Activated CD4-positive, alpha-beta T cell treated with anti-CD3 and anti-CD28 coated beads, Interleukin-2, Interleukin-6, amounts not matched to agents 100 ng/mL and 50 ng/mL, durations not matched to agents 16 hours and 8 hours (primary cell): ENCODE measurements around the gene VOPP1.
"Not testable (repeated sequence)": the region's sequence is repeated elsewhere in the genome, so short reads cannot be mapped to it uniquely, and the experiment has no call there.

Source experiments
- DNase-seq: peaks from one replicate; pipeline ENCODE4 v3.0.0-alpha.2; 2020

The VOPP1 gene

DNA sequence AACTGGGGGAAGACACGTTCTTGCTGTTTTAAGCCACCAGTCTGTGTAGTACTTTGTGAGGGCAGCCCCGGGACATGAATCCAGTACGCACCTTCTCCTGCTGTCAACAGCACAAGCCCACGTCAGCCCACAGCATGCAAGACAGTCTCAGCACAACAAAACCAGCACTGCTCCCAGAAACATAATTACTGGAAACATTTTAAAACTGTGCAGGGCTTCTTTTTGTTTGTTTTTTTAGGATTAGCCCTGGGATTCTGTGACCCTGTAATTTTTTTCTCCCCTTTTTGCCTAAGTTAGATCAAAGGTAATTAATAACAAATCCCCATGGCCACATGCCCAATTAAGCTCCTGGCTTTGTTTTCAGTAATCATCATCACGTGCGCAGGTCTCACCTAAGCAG is 87.5 kb downstream of the VOPP1 start:
- no peak for DNase-seq

DNA sequence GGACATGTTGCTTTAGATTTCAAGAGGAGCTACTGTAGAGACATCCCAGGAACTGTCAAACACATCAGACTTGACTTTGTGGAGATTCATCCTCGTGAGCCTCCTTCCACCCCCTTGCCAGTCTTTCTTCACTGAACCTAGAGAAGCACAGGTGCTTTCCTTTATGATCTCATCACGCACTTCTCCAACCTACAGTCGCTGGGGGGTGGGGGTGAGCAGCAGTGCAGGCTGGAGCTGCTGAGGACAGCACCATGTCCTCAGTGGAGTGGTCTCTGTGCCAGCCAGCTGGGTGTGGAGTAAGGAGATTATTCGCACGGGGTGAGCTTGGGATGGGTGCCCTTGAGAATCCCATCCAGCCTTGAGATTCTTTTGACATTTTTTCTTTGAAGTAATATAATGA is 88.1 kb downstream of the VOPP1 start:
- no peak for DNase-seq

DNA sequence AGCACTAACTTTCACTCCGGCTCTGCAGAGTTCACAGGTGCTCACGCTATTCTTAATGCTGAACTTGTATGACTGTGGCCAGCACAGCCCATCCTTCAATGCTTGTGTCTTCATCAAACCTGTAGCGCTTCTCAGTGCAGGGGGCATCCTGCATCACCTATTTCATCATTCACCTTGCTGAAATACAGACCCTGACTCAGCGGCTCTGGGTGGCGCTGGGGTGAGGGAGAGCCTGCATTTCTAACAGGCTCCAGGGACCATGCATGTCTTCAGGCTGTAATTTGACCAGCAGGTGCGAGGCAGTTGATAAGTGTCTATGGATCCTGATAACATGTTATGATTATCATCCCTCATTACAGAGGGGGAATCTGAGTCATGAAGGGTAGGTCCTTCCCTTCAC is 89.3 kb downstream of the VOPP1 start:
- no peak for DNase-seq

DNA sequence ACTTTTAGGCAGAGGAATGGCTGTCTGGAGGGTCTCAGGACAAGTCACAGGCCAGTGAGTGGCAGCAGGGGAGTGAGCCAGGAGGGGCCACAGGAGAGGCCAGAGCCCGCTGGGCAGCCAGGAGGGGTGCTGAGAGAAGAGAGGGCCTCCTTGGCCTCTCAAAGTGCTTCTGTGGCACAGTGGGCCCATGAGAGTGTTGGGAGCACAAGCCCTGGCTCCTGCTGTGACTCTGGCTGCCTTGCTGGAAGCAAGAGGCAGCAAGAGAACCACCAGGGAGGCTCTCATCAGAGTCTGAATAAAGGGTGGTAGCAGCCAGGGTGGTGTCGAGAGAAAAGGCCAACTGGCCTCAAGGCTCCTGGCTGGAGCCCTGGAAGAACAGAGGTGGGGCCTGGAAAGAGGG is 91.1 kb downstream of the VOPP1 start:
- no peak for DNase-seq

DNA sequence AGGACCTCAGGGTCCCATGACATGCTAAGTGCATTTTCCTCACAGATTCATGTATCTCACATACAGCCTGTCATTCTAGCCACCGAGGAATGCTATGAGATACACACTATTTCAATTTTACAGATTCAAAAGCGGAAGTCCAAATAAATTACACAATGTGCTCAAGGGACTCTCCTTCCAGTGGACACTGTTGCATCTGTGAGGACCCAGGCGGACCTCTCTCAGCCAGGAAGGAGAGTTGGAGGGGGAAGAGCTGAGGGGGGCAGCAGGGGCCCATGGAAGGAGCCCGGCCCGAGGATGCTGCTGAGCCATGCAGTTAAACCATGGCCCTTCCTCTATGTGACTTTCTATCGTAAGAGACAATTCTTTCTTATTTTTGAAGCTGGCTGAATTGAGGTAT is 93.6 kb downstream of the VOPP1 start:
- no peak for DNase-seq

DNA sequence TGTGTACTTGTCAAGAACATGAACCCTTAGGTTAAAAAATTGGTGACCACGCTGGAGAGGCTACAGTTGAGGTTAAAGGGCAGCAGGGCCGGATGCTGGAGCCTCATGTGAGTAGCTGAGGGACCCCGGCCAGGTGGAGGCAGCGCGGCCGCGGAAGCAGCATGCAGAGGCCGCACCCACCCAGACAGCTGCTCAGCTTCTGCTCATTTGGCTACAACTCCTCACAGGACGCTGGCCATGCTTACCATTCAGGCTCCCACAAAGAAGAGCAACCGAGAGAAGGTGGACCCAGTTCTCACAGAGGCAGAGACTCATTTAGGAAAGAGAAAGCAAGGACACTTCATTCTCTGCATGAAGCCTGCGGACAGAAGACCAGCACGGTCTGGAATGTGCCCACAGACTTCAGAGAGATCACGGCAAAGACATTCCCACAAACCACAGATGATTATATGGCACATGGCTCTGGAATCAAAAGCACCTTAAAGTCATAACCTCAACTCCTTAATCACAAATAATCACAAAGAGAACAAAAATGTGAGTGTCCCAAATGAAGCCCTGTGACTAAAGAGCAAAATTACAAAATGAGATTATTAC is 94.4 kb downstream of the VOPP1 start:
- no peak for DNase-seq

DNA sequence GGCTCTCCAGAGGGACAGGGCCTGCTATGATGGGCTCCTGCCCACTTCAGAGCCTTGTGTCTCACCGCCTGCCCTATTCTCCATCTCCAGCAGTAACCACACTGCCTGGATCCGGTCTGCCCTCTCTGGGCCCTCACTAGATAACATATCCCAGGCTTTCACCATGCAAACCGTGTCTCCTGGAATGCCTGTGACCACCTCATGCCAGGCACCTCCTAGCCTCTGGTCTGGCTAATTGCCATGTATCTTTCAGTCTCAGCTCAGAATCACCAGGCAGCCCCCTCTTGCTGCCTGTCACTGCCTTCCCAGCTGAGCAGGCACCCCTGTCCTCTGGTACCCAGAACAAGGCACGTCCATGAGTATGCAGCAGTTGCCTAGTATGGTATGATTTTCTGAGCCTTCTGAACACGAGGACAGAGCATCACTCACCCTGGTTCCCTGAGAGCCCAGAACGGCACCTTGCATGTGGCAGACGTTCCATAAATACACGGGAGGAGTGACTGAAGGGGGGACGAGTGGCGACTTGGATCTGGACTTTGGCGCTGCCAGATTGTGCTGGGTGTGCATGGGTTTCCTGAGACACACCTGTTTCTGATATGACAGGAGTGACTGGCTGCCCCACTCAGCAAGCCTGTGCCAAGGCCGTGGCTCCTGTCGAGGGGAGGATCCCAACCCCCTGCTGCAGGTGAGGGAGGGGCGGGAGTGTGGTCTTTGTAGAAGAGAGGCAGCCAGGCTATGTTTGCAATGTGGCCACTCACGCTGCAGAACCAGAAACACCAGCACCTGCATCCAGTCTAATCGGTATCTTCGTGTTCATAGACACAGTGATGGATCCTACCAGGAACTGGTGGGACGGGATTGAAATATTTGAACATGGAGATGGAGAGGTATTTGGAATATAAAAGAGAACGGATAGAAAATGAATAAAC is 95.2 kb downstream of the VOPP1 start:
- no peak for DNase-seq

DNA sequence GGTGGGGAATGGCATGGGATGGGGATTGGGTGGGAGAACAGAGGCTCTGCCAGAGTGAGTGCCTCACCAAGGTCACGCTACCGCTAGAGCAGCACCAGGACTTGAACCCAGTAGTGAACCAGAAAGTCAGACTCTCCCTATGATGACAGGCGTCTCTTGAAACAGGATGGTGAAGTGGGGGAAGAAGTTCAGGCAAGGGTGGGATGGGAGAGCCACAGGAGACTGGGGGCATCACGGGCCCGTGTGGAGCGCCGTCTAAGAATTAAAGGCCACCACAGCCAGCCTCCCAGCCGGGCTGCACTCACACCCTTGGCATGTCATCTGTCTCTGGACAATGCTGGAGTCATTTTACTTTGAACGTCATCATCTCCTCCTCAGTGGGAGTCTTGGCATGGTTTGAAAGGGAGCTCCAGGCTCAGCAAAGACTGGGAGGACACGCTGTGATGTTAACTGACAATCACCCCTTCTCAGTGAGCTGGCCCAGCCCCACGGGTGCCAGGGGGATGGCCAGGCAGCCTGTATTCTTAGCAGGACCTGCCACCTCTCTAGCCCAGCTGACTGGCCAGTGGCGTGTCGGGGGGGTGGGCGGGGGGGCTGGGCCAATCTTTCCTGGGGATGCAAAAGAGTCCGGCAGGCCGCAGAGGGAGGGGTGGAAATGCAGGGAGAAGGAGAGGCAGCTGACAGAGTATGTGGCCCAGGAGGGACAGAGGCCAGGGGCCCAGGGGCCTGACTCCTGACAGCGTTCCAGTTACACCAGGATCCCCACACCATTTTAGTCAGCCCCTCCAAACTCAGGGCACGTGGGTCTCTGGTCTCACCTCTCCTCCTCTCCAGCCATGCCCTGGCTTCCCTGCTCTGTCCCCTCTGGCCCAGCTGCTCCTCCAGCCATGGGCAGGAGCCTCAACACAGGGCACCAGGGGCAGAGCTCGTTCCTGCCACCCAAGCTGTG is 96.2 kb downstream of the VOPP1 start:
- DNase-seq: no peak

DNA sequence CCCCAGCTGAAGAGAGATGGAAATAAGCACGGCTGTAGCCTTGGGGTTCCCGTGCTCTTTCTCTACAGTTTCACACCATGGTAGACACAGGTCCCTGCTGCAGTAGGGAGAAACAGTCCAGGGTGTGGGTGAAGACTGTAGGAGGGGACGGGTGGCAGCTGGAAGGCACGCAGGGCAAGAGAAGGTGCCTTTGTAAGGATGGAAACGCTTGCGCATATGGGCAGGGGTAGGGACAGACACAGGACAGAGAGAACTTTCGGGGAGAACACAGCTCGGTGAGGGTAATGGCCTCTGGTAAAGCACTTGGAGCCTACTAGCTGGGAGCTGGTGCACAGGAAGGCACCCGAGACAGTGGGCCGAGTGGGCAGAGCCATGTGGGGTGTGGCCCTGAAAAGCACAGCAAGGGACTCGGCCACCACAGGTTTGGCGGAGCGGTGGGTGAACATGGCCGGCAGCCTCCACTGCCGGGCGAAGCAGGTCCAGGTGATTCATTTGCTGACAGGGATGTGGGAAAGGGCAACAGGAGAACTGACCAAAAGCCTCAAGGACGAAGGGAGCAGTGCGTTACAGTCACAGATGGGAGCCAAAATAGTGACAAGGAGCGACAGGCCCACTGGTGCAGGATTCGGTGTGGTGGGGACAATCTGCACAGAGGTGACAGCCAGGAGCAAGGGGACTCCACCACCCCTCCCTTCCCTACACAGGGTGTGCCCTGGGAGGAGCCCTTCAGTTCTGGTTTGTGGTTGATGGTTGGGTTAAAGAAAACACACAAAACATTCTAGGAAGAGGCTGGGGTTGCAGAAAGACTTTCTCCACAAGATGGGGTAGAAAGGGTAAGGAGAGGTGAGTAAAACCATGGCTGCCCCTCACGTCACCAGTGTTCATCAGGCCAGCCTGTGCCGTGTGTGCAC is 97.1 kb downstream of the VOPP1 start:
- DNase-seq: peak; percentile 23

DNA sequence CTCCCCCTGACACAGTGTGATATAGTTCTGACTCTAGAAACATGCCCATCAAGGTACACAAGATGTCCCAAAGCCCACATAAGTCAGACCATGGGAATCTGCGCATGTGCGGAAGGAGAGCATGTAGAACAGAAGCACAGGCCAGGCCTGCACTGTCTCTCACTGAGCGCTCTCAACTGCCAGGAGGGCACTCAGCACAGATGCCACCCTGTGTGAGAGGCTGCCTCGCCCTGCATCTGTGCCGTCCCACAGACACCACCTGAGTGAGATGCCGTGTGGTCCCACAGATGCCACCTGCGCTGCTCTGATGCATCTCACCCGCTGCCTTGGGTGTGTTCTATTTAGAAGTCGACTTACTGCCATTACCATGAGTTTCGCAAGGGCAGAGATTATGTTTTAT is 98.4 kb downstream of the VOPP1 start:
- no peak for DNase-seq

DNA sequence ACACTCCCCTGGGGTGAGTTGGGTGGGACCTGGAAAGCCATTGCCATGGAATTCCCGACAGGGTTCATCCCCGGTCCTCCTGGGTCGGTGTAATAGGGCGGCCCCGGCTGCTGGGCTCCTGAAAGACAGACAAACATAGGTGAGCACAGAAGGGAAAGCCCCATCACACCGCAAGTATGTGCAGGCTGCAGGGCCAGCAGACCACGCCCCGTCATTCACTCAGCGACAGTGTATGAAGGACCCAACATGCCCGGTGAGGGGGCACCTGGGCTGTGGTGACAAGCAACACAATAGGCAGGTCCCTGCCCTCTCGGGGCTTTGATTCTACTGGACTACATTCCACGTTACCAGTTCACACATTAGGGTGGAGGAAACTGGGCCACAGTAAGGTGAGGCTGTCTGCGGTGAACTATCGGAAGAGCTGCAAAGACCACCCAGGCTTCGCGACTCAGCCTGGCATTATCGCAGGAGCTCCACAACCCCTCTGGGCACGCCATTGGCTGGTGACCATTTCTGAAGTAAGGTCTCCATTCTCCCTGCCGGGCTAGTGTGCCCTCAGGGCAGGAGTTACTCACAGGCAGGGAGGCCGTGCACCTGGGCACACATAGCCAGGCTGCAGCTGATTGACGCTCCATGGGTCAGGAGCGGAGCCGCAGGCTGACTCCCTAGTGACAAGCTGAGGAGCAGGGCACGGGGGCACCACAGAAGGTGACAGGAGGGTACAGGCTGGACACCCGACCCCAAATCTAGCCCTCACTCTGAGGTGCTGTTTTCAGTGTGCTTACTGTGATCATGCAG is 99.2 kb downstream of the VOPP1 start:
- DNase-seq: no peak

DNA sequence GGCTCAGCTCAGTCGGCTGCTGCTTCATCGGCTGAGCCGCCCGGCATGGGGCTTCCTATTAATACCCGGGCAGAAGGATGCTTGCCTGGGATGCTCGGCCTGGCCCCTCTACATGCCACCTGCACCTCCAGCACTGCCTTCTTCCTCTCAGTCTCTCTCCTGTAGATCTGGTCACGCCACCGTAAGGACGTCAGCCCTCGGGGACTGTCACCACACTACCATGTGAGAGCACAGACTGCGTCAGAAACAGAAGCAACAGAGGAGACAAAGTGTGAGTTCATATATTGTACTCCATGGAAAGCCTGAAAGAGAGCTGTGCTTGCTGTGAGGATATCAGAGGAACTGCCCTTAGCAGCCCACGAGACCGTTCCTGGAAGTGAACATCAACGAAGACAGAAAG is 99.9 kb downstream of the VOPP1 start:
- DNase-seq: not testable (repeated sequence)

DNA sequence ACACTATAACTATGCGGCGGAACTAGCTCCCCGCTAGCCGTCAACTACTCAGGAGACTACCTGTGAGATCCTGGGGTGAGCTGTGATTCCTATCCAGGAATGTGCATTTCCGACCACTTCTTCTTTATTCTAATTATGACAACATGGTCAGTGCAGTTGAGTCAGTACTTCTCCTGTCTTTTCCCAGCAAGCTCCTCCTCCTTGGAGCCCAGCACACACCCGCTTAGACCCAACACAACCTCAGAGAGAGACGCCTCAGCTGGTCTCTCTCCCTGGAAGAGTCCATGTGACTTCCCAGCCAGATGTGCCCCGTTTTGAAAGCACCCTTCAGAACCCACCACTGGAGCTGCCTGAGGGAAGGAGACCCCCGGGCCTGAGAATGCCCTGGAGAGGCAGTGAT is 100.7 kb downstream of the VOPP1 start:
- DNase-seq: not testable (repeated sequence)

DNA sequence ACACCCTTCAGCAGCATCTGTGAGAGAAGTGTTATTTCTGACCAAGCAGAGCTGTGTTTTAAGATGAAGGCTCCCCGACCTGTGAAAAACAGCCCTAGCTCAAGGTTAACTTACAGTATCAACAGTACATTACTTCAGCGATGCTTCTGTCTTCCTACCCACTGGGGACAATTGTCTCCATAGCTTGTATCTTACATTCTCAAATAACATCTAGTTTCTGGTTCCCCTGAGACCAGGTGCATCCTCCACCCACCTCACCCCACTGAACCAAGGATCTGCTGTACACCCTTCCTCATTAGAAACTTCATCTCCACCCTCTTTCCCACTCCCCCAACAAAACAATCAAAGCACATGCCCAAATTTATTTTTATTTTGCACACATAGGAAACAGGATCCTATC is 102.0 kb downstream of the VOPP1 start:
- DNase-seq: no peak

DNA sequence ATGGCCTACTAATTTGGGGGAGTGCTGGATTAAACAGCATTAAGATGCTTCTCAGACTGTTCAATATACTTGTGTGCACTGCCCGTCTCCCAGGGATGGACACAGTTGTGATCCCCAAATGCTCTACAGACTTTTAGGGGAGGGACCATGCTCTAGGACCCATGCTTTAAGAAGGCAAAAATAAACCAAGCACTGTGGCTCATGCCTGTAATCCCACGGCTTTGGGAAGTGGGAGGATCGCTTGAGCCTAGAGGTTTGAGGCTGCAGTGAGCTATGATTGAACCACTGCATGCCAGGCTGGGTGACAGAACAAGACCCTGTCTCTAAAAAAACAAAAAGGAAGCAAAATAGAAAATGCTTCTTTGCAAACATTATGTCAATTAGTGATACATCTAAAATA is 102.6 kb downstream of the VOPP1 start:
- no peak for DNase-seq

DNA sequence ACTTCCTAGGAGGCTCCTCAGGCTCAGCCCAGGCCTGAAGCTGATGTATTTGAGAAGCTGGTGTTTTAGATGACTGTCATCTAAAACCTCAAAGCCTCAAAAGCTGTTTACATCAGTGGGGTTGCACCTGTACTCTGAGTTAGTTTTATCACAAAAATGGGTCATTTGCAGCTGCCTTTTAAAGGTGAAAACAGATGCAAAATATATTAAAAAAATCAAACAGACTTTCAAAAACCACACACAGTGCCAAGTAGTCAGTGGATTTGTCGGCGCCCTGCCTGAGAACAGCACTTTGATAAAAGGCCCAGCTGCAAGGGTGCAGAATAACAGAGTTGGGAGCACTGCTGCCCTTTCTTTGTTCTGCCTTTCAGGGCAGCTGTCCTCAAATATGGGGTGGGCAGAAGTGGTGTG is 103.0 kb downstream of the VOPP1 start:
- DNase-seq: no peak

DNA sequence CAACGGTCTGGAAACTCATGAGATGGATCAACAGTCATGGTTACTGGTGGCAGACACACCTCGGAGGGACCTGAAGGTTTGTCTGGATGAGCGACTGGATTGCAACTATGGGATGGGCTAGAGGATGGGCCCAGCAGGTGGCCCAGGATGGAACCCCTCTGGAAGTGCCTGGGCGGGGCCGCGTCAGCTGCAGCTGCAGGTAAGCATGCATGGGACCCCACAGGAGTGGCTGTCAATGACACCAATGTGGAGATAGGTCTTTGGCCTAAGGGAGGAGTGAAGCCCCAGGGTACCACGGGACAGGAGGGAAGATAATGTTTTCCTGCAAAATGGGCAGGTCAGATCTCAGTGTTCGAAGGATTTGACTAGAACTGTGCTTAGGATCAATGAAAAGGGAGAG is 103.8 kb downstream of the VOPP1 start:
- no peak for DNase-seq

DNA sequence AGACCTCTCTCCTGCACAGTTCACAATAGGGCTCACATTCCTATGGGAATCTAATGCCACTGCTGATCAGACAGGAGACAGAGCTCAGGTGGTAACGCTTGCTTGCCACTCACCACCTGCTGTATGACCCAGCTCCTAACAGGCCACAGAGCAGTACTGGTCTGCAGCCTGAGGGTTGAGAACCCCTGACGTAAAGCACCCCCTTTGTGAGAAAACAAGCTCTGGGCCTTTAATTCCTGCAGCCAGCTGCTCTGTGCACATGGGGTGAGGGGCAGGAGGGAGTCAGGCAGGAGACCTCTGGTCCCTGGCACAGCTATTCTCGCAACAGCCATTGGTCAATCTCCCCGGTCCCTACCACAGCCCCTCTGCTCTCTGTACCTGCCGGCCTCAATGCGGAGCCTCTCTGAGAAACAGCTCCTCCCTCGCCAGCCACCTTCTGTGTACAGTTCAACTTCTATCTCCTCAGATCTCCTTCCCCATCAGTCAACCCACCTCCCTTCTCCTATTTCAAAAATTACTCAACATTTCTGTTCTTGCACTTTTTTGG is 105.2 kb downstream of the VOPP1 start:
- no peak for DNase-seq

DNA sequence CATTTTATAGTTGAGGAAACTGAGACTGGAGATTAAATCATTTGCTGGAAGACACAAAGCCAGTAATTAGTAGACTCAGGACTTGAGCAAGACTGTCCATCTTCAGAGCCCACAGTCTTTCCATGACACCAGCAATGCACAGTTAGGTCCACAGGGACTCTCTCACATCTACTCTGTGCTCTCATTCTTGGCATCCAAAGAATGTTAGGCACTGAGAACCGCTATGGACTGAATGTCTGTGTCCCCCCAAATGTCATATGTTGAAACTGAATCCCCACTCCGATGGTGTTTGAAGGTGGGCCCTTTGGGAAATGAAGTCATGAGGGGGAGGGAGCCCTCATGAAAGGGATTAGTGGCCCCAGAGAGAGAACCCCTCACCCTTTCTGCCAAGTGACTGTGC is 106.6 kb downstream of the VOPP1 start:
- DNase-seq: no peak

DNA sequence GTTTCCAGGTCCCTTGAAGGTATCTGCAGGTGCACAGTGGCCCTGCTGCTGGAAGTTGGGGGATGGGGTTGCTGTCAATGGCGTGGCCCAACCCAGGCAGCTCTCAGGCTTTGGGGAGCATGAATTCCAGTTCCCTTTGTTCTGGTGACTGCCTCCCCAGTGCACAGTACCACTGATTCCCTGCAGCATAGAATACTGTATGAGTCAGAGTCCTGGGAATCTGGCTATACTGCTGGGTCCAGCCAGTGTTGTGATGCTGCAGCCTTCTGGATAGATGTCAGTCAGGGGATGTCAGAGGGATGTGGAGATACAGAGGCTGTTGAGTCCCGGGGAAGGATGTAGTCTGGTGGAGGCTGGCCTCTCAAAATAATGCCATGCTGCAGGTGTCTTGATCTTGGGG is 107.9 kb downstream of the VOPP1 start:
- no peak for DNase-seq

DNA sequence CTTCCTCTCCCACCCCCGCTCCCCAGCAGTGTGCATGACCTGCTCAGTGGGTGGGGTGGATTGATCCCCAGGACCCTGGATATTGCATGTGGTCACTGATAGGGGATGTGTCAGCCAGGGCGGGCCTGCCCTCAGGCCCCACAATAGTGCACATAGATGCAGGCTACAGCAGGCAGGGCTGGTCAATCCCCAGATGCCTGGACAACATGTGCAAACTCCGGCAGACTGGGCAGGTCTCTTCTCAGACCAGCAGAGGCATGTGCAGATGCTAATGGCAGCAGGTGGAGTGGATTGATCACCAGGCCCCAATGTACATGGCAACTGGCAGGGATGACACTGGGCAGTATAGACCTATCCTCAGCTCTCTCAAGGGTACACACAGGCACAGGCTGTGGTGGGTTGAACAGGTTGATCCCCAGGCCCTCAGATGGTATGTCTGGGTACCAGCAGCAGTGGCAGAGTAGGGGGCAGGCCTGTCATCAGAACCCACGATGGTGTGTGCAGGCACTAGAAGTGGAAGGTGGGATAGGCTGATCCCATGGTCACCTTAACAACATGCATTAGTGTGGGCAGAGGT is 108.5 kb downstream of the VOPP1 start:
- DNase-seq: no peak
